Tibial nerve (tissue), 4 donors: ENCODE measurements around the gene PRTFDC1. TPM values are rescaled to one million over a fixed set of nuclear protein-coding genes. Genes with fewer than 3 reads are reported as not detected.

Source experiments
- DNase-seq, 2 donors: peaks; one replicate each; pipeline ENCODE4 v3.0.0-alpha.2; 2019; ENCODE audit warnings: low spot score in 2 of 2
- H3K27ac ChIP-seq, 4 donors: fragments of 200-600 bp; sonication (generic) in 3 of 4; one replicate each; pipeline ENCODE4 v1.5.1; 2017 to 2019; ENCODE audit warnings: mild to moderate bottlenecking in 1 of 4
- H3K27me3 ChIP-seq, 2 donors: fragments of 200-600 bp; sonication (generic) in 1 of 2; one replicate each; pipeline versions ENCODE4 v1.5.1 to v1.6.0; 2017 to 2019
- H3K36me3 ChIP-seq, 3 donors: fragments of 200-600 bp; sonication (generic); one replicate each; pipeline ENCODE4 v1.5.1; 2018 to 2019
- H3K4me1 ChIP-seq, 4 donors: fragments of 200-600 bp; sonication (generic) in 3 of 4; one replicate each; pipeline ENCODE4 v1.5.1; 2017 to 2019
- H3K4me3 ChIP-seq, 4 donors: fragments of 200-600 bp; sonication (generic) in 3 of 4; one replicate each; pipeline ENCODE4 v1.5.1; 2017 to 2019; ENCODE audit warnings: mild to moderate bottlenecking in 1 of 4, moderate library complexity in 1 of 4
- H3K9me3 ChIP-seq, 4 donors: fragments of 200-600 bp; sonication (generic) in 3 of 4; one replicate each; pipeline ENCODE4 v1.5.1; 2017 to 2019
- CTCF ChIP-seq, 5 experiments: fragments of 200-600 bp in 3 of 5; fragments of 450-650 bp in 2 of 5; sonication (generic) in 3 of 5; IDR thresholded peaks; one replicate each; pipeline ENCODE4 v1.5.1; 2016 to 2019; ENCODE audit warnings: antibody characterized with exemption in 5 of 5, mild to moderate bottlenecking in 3 of 5, moderate library complexity in 2 of 5
- EP300 ChIP-seq, 2 donors: sonication (generic); formaldehyde crosslinking; IDR thresholded peaks; one replicate each; pipeline ENCODE4 v1.6.1; 2017; ENCODE audit warnings: antibody characterized with exemption in 2 of 2, mild to moderate bottlenecking in 1 of 2
- POLR2A ChIP-seq, 2 donors: fragments of 450-650 bp; IDR thresholded peaks; one replicate each; pipeline ENCODE4 v1.6.1; 2017; ENCODE audit warnings: antibody characterized with exemption in 2 of 2, mild to moderate bottlenecking in 2 of 2, moderate library complexity in 2 of 2
- WGBS, 2 donors: methylation state at CpG; one replicate each; pipeline ENCODE4 v1.1.5; 2018; 5-methylcytosine and 5-hydroxymethylcytosine counted together
- total RNA-seq, 4 donors: library from RNA; depleted of rRNA; stranded (reverse); fragments of >200 nt; gene quantifications; one replicate each; pipeline ENCODE4 v1.1.0, GENCODE V29; 2016

PRTFDC1 gene
- total RNA-seq, 4 donors from 2014 or later = 0.78 to 5.7 (median 1.3) TPM

- DNase-seq = no peak
- no peak for TF ChIP-seq CTCF (IDR thresholded peaks at IDR 0.05)
- TF ChIP-seq EP300 (IDR thresholded peaks at IDR 0.05) = no peak
- TF ChIP-seq POLR2A (IDR thresholded peaks at IDR 0.05) = no peak
- Histone ChIP-seq H3K4me3 (no peak overlapping the region), H3K4me1 (peaks cover 0 to 13% (median 0%) of the 10 kb centered on the region in 4 donors), H3K27ac (no peak overlapping the region), H3K36me3 (no peaks in the 10 kb centered on the region), H3K27me3 (no peaks in the 10 kb centered on the region), H3K9me3 (no peaks in the 10 kb centered on the region)
- WGBS, 2 donors = 78 to 89% methylated on average over 4 of the region's 4 CpGs
Observed at GRCh38 chr10:24813856-24814255, 138.6 kb downstream of the PRTFDC1 start.

- TF ChIP-seq CTCF (IDR thresholded peaks at IDR 0.05) (no peak), EP300 (IDR thresholded peaks at IDR 0.05) (no peak), POLR2A (IDR thresholded peaks at IDR 0.05) (no peak)
- WGBS, 2 donors = 72 to 76% methylated on average over 5 of the region's 5 CpGs
- H3K27me3 ChIP-seq = no peaks in the 10 kb centered on the region
- H3K4me3 ChIP-seq = no peak overlapping the region
- H3K27ac ChIP-seq = no peak overlapping the region
- no peaks in the 10 kb centered on the region for H3K36me3 ChIP-seq
- no peak for DNase-seq
- H3K4me1 ChIP-seq = peaks cover 0 to 2% (median 0%) of the 10 kb centered on the region in 4 donors
- no peaks in the 10 kb centered on the region for H3K9me3 ChIP-seq
Observed at GRCh38 chr10:24806262-24806661, 146.1 kb downstream of the PRTFDC1 start.

- no peaks in the 10 kb centered on the region for H3K27me3 ChIP-seq
- no peaks in the 10 kb centered on the region for H3K4me1 ChIP-seq
- H3K9me3 ChIP-seq = no peaks in the 10 kb centered on the region
- H3K4me3 ChIP-seq = no peak overlapping the region
- TF ChIP-seq POLR2A (IDR thresholded peaks at IDR 0.05) (no peak), EP300 (IDR thresholded peaks at IDR 0.05) (no peak), CTCF (IDR thresholded peaks at IDR 0.05) (no peak)
- H3K36me3 ChIP-seq = no peaks in the 10 kb centered on the region
- H3K27ac ChIP-seq = no peak overlapping the region
- no peak for DNase-seq
Observed at GRCh38 chr10:24804956-24805355, 147.4 kb downstream of the PRTFDC1 start.

- TF ChIP-seq POLR2A (IDR thresholded peaks at IDR 0.05) (no peak), EP300 (IDR thresholded peaks at IDR 0.05) (no peak), CTCF (IDR thresholded peaks at IDR 0.05) (no peak)
- Histone ChIP-seq H3K36me3 (no peaks in the 10 kb centered on the region), H3K27ac (no peak overlapping the region), H3K4me3 (no peak overlapping the region), H3K9me3 (no peaks in the 10 kb centered on the region), H3K27me3 (no peaks in the 10 kb centered on the region), H3K4me1 (no peaks in the 10 kb centered on the region)
- WGBS, 2 donors = 75 to 76% methylated on average over 8 of the region's 8 CpGs
- no peak for DNase-seq
Observed at GRCh38 chr10:24804392-24804791, 148.0 kb downstream of the PRTFDC1 start.

- no peak overlapping the region for H3K27ac ChIP-seq
- H3K9me3 ChIP-seq = no peaks in the 10 kb centered on the region
- no peaks in the 10 kb centered on the region for H3K27me3 ChIP-seq
- DNase-seq = no peak
- no peaks in the 10 kb centered on the region for H3K4me1 ChIP-seq
- 92 to 95% methylated on average over 2 of the region's 2 CpGs for WGBS, 2 donors
- no peak overlapping the region for H3K4me3 ChIP-seq
- H3K36me3 ChIP-seq = no peaks in the 10 kb centered on the region
- no peak for TF ChIP-seq POLR2A (IDR thresholded peaks at IDR 0.05)
- no peak for TF ChIP-seq CTCF (IDR thresholded peaks at IDR 0.05)
- no peak for TF ChIP-seq EP300 (IDR thresholded peaks at IDR 0.05)
Observed at GRCh38 chr10:24802378-24802777, 150.0 kb downstream of the PRTFDC1 start.
